Femur (tissue), 1 donor: ENCODE data around the gene AGAP1.
"Not testable (repeated sequence)": the region's sequence is repeated elsewhere in the genome, so short reads cannot be mapped to it uniquely, and the experiment has no call there.

Source experiments
- DNase-seq: peaks from one replicate; pipeline ENCODE4 v3.0.0-alpha.2; 2017

The AGAP1 gene

GRCh38 chr2:235934774-235935484, 441.1 kb downstream of the AGAP1 start:
- DNase-seq, result no peak

GRCh38 chr2:235935773-235936172, 441.9 kb downstream of the AGAP1 start:
- DNase-seq, result no peak

- no peak for DNase-seq
These were observed 442.6 kb downstream of the AGAP1 start for GRCh38 chr2:235936493-235936892.

GRCh38 chr2:235937087-235937486, 443.2 kb downstream of the AGAP1 start:
- no peak for DNase-seq

GRCh38 chr2:235937526-235937925, 443.7 kb downstream of the AGAP1 start:
- no peak for DNase-seq

- DNase-seq, result no peak
These were observed 444.1 kb downstream of the AGAP1 start for GRCh38 chr2:235937936-235938335.

- DNase-seq, result no peak
These were observed 444.8 kb downstream of the AGAP1 start for GRCh38 chr2:235938611-235939010.

- no peak for DNase-seq
These were observed 445.6 kb downstream of the AGAP1 start for GRCh38 chr2:235939471-235939870.

- peak; percentile 45 for DNase-seq
These were observed 446.5 kb downstream of the AGAP1 start for GRCh38 chr2:235940330-235940729.

- DNase-seq, result no peak
These were observed 450.7 kb downstream of the AGAP1 start for GRCh38 chr2:235944591-235944990.

- no peak for DNase-seq
These were observed 451.8 kb downstream of the AGAP1 start for GRCh38 chr2:235945608-235946140.

DNA sequence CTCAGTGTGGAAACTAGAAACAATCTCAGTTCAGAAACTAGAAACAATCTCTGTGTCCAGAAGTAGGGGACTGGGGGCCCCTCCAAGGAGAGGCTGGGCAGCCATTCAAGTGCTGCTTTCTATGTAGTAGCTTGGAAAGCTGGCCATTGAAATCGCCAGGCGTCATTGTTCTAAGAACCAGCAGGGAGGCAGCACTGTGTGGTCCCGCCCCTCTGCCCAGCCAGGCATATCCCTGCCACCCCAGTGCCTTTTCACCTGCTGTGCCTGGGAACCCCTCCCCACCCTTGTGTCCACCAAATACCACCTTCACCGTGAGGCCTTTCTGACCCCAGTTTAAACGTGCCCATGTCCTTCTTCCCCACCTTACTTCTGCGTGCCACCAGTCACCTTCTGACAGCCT, 452.7 kb downstream of the AGAP1 start:
- no peak for DNase-seq

- not testable (repeated sequence) for DNase-seq
These were observed 453.2 kb downstream of the AGAP1 start for GRCh38 chr2:235947055-235947454.

GRCh38 chr2:235949567-235950472, 456.0 kb downstream of the AGAP1 start:
- DNase-seq, result no peak

- no peak for DNase-seq
These were observed 456.6 kb downstream of the AGAP1 start for GRCh38 chr2:235950473-235950809.

- DNase-seq, result no peak
These were observed 457.6 kb downstream of the AGAP1 start for GRCh38 chr2:235951493-235951892.

DNA sequence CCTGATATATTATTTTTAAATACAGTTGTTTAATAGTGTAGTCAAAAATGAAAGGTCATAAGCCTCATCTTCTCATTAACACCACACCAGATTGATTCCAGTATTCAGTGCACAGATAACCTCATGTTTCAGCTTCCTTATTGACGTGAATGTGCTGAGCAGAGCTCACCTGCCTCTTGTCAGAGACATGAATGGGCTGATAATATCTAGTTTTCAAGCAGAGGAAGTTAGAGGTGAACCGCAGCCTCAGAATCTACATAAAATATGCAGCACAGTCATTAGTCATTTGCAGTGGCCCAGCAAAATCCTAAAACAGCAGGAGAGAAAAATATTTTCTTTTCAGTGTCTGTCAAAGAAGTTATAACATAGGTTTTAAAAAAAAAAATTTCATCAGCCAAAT, 458.1 kb downstream of the AGAP1 start:
- DNase-seq, result no peak

DNA sequence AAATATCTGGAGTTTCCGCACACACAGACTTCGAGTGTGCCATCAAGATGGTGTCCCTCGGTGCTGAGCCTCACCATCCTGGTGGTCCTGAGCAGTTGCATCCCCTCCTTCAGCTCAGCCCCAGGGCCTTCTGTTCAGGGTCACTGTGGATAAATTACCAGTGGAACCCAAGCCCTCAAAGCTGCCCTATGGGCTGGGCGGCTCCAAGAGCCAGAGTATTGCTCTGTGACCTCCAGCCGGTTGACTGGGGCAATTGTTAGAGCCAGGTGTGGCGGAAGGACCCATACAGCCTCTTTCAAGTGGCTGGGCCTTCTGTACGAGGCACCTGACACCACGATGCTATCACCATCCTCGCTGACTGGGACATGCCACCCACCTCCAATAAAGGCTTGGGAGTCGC, 458.9 kb downstream of the AGAP1 start:
- no peak for DNase-seq

DNA sequence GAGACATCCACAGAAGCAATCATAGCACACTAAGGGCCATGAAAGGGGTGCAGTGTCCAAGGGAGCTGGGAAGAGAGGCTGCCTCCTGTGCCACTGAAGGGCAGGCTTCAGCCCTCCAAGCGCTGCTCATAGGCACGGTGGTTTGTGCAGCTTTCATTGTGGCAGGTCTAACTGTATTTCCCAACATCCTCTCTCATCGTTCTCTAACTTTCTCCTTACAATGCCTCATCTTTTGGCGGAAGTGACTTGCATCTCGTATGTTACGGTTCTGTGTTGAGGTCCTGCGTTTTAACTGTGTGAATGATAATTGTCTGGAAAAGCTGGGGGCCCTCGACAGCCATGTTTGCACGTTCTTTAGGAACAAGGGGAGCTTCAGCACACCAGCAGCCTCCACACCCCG, 460.4 kb downstream of the AGAP1 start:
- no peak for DNase-seq

DNA sequence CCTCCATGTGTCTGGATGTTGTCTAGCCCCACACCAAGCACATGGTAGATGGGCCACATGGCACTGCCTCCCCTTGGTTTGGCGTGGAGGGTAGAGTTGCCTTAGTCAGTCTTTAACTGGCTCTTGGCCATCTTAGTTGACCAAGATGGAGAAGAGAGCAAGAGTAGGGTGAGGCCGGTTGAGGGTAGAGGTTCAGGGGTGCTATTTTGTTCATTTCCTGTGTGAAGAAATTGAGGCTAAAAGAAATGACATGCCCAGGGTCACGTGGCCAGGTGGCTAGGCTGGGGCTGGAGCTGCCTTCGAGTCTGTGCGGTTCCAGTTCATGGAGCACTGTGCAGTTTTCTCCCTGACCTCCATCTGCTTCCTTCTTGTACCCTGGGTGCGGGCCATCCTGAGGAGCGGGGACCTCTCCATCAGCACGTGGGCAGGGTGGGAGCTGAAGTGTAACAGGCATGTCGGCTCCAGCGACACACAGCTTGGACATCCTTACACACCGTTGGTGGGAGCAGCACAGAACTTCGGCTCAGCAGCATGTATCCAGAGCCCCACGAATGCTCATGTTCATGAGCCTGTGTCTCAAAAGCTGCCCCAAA, 461.1 kb downstream of the AGAP1 start:
- no peak for DNase-seq

- no peak for DNase-seq
These were observed 461.8 kb downstream of the AGAP1 start for GRCh38 chr2:235955664-235956063.

- no peak for DNase-seq
These were observed 462.6 kb downstream of the AGAP1 start for GRCh38 chr2:235956281-235956970.

- no peak for DNase-seq
These were observed 463.4 kb downstream of the AGAP1 start for GRCh38 chr2:235957251-235957650.
